WTC11 (cell line): Measurements from ENCODE around the gene SEC22C.

Source experiments
- ATF1 ChIP-seq: sonication (generic); formaldehyde crosslinking; IDR thresholded peaks from 2 replicates; pipeline ENCODE4 v1.8.1; 2023; ENCODE audit warnings: mild to moderate bottlenecking, moderate library complexity, missing genetic modification reagents
- TF ChIP-seq, protein P1 (sequence below): sonication (generic); formaldehyde crosslinking; conservative IDR thresholded peaks from 2 replicates; pipeline ENCODE4 v1.8.1; 2022; ENCODE audit warnings: mild to moderate bottlenecking, missing genetic modification reagents
- TF ChIP-seq, protein P2 (sequence below): fragments of 200-600 bp; IDR thresholded peaks from 2 replicates; pipeline ENCODE4 v1.8.0; 2022; ENCODE audit warnings: antibody characterized with exemption
- TF ChIP-seq, protein P3 (sequence below): sonication (generic); formaldehyde crosslinking; IDR thresholded peaks from 2 replicates; pipeline ENCODE4 v1.8.1; 2023; ENCODE audit warnings: mild to moderate bottlenecking, missing genetic modification reagents, moderate library complexity
- TF ChIP-seq, protein P4 (sequence below): sonication (generic); formaldehyde crosslinking; IDR thresholded peaks from 2 replicates; pipeline ENCODE4 v1.8.0; 2022; ENCODE audit warnings: mild to moderate bottlenecking, missing genetic modification reagents

DNA sequence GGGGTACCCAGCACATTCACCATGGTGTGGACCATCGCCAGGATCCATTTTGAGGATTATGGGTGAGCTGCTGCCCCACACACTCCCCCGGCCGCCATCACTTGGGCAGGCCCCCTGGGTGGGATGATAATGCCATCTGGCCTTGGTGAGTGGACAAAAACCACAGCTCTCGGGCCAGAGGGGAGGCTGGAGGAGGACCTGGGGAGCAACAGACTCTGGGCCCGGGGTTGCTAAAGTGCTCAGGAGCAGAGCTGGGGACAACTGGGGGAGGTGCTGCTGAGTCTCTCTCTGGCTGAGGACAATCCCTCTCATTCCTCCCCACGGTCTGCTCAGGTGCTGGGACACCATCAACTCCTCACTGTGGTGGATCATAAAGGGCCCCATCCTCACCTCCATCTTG, 50.3 kb downstream of the SEC22C start:
- TF ChIP-seq, protein P1, sequence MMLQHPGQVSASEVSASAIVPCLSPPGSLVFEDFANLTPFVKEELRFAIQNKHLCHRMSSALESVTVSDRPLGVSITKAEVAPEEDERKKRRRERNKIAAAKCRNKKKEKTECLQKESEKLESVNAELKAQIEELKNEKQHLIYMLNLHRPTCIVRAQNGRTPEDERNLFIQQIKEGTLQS = no peak
- TF ChIP-seq, protein P2, sequence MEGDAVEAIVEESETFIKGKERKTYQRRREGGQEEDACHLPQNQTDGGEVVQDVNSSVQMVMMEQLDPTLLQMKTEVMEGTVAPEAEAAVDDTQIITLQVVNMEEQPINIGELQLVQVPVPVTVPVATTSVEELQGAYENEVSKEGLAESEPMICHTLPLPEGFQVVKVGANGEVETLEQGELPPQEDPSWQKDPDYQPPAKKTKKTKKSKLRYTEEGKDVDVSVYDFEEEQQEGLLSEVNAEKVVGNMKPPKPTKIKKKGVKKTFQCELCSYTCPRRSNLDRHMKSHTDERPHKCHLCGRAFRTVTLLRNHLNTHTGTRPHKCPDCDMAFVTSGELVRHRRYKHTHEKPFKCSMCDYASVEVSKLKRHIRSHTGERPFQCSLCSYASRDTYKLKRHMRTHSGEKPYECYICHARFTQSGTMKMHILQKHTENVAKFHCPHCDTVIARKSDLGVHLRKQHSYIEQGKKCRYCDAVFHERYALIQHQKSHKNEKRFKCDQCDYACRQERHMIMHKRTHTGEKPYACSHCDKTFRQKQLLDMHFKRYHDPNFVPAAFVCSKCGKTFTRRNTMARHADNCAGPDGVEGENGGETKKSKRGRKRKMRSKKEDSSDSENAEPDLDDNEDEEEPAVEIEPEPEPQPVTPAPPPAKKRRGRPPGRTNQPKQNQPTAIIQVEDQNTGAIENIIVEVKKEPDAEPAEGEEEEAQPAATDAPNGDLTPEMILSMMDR = no peak
- TF ChIP-seq, protein P3, sequence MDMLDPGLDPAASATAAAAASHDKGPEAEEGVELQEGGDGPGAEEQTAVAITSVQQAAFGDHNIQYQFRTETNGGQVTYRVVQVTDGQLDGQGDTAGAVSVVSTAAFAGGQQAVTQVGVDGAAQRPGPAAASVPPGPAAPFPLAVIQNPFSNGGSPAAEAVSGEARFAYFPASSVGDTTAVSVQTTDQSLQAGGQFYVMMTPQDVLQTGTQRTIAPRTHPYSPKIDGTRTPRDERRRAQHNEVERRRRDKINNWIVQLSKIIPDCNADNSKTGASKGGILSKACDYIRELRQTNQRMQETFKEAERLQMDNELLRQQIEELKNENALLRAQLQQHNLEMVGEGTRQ (CRISPR knock-in tag) = no peak
- TF ChIP-seq, protein P4, sequence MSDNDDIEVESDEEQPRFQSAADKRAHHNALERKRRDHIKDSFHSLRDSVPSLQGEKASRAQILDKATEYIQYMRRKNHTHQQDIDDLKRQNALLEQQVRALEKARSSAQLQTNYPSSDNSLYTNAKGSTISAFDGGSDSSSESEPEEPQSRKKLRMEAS (CRISPR knock-in tag) = no peak
- TF ChIP-seq ATF1 (CRISPR knock-in tag) = no peak
